ES-I3 (cell line): ENCODE measurements around the gene RASA4B.

Experiments used
- H3K36me3 ChIP-seq: 2 replicates; pipeline ENCODE4 v1.6.1; 2013; ENCODE audit warnings: mild to moderate bottlenecking, low read length, control low read depth, moderate library complexity; ENCODE audit not compliant: insufficient read depth
- H3K4me1 ChIP-seq: 2 replicates; pipeline ENCODE4 v1.6.1; 2013; ENCODE audit warnings: mild to moderate bottlenecking, control low read depth, low read length; ENCODE audit not compliant: insufficient read depth
- H3K9ac ChIP-seq: 2 replicates; pipeline ENCODE4 v1.6.1; 2013; ENCODE audit warnings: low read depth, mild to moderate bottlenecking, low read length, moderate library complexity
- H3K9me3 ChIP-seq: 2 replicates; pipeline ENCODE4 v1.6.1; 2013; ENCODE audit warnings: mild to moderate bottlenecking, low read length, moderate library complexity; ENCODE audit not compliant: control insufficient read depth, insufficient read depth

RASA4B gene

DNA sequence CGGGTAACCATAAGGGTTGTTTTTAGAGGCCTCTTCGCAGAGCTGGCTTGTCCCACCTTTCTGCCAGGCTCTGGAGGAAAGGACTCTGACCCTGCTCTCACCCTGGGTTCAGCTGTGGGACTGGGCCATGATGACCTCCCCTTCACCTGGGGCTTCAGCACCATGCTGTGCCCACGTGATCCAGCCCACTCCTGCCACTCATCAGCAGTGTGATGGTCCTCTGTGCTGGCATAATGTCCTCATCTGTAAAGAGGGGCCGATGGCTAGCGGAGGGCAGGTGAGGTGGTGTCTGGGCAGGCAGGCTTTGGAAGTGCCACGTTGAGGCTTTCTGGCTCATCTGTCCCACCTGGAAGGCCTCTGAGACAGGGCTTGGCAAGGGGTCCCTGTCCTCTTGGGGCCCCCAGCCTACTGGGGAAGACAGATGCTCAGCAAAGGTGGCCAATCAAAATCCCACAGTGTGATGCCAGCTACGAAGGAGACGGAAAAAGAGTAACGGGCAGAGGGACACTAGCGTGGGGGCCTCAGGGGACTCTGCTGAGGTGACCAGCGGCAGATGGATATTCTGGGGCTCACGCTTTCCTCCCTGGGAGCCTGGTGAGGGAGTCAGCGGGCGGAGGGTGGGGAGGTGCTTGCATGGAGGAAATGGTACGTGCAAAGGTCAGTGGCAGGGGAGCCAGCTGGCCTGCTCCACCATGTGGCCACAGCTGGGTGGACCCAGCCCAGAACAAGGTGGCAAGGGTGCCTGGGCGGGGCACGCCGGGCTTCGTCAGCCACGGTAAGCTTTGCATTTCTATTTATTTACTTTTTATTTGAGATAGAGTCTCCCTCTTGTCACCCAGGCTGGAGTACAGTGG is 47.4 kb downstream of the RASA4B start:
- H3K36me3 ChIP-seq = no peaks in the 10 kb centered on the region
- H3K4me1 ChIP-seq = no peaks in the 10 kb centered on the region
- H3K9me3 ChIP-seq = no peaks in the 10 kb centered on the region
- H3K9ac ChIP-seq = no peak overlapping the region

GRCh38 chr7:102469351-102469971 is 48.1 kb downstream of the RASA4B start:
- Histone ChIP-seq H3K36me3 (no peaks in the 10 kb centered on the region), H3K9ac (no peak overlapping the region), H3K4me1 (no peaks in the 10 kb centered on the region), H3K9me3 (no peaks in the 10 kb centered on the region)

- H3K9me3 ChIP-seq = no peaks in the 10 kb centered on the region
- no peaks in the 10 kb centered on the region; the same call in 1 of the 2 replicates for H3K4me1 ChIP-seq
- no peak overlapping the region for H3K9ac ChIP-seq
- H3K36me3 ChIP-seq = no peaks in the 10 kb centered on the region
Observed at GRCh38 chr7:102468478-102469350, 48.9 kb downstream of the RASA4B start.

DNA sequence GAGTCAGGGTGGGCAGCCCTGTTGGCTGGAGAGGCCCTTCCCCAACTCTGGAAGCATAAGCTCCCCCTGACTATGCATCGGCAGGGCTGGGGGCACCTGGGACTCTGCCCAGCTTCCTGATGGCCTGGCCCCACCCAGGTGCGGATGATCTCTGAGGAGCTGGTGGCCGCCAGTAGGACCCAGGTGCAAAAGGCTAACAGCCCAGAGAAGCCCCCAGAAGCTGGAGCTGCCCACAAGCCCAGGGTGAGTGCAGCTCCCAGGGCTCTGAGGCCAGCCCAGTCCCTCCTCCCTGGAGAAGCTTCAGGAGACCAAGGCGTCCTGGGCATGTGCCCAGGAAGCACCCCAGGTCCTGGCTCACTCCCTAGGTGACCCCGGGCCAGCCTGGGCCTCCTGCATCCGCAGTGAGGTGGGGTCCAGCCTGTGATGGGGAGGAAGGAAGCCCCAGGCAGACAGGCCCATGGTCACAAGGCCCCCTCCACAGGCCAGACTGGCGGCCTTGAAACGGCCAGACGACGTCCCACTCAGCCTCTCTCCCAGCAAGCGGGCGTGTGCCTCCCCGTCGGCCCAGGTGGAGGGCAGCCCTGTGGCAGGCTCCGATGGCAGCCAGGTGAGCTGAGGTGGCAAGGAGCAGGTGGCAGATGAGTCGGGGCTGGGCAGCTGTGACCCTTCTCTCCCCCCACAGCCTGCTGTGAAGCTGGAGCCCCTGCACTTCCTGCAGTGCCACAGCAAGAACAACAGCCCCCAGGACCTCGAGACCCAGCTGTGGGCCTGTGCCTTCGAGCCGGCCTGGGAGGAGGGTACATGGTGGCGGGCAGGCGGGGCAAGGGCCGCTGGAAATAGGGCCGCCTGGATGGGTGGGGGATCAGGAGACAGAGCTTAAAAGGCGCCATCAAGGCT is 49.7 kb downstream of the RASA4B start:
- Histone ChIP-seq H3K9me3 (no peaks in the 10 kb centered on the region), H3K9ac (no peak overlapping the region), H3K4me1 (no peaks in the 10 kb centered on the region; the same call in 1 of the 2 replicates), H3K36me3 (no peaks in the 10 kb centered on the region)

GRCh38 chr7:102466097-102466496 is 51.5 kb downstream of the RASA4B start:
- H3K4me1 ChIP-seq = no peaks in the 10 kb centered on the region; the same call in 1 of the 2 replicates
- H3K9me3 ChIP-seq = no peaks in the 10 kb centered on the region
- H3K36me3 ChIP-seq = no peaks in the 10 kb centered on the region
- H3K9ac ChIP-seq = no peak overlapping the region

GRCh38 chr7:102464577-102465280 is 52.8 kb downstream of the RASA4B start, which contains the start of the genes ALKBH4 and LRWD1:
ALKBH4 (minus strand) TSS chr7:102464863; CDS start chr7:102464836, 27 bp downstream.
LRWD1 (plus strand) TSS chr7:102464984; CDS start chr7:102465081, 97 bp downstream.
- Histone ChIP-seq H3K9me3 (no peaks in the 10 kb centered on the region), H3K4me1 (no peaks in the 10 kb centered on the region; the same call in 1 of the 2 replicates), H3K36me3 (no peaks in the 10 kb centered on the region), H3K9ac (peak within 1 kb of the TSS; percentile 85)

DNA sequence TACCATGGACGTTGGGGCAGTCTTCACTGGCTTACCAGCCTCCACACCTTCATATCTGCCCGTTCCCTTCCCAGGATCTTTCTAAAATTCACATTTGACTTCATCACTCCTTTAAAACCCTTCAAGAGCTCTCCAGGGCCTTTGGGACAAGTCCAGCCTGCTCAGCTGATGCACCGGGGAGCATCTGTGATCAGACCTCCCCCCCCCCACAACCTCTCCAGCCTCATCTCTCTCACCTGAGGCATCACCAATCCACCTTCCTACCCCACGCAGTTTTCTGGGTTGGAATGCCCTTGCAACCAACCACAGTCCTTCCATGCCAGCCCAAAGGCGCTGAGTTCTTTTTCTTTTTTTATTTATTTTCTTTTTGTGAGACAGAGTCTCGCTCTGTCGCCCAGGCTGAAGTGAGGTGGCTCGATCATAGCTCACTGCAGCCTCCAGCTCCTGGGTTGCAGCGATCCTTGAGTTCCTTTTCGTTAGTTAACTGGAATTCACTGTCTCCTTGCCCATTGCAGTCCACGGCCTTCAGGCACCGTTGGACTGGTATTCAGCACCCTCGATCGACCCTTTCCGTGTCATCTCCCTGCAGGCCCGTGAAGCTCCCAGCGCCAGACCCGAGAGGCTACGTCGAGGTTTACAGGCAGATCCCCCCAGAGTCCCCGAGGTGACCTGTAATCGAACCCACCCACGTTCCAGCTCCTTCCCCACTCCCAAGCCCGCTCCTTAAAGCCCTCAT is 53.6 kb downstream of the RASA4B start:
- Histone ChIP-seq H3K4me1 (no peaks in the 10 kb centered on the region; the same call in 1 of the 2 replicates), H3K9ac (peak overlapping the region; percentile 85), H3K36me3 (peaks cover 3% of the 10 kb centered on the region; the same call in 1 of the 2 replicates), H3K9me3 (no peaks in the 10 kb centered on the region)

GRCh38 chr7:102460467-102460866 is 57.1 kb downstream of the RASA4B start:
- Histone ChIP-seq H3K9ac (no peak overlapping the region), H3K9me3 (no peaks in the 10 kb centered on the region), H3K36me3 (peaks cover 15% of the 10 kb centered on the region; the same call in 1 of the 2 replicates), H3K4me1 (no peaks in the 10 kb centered on the region; the same call in 1 of the 2 replicates)

DNA sequence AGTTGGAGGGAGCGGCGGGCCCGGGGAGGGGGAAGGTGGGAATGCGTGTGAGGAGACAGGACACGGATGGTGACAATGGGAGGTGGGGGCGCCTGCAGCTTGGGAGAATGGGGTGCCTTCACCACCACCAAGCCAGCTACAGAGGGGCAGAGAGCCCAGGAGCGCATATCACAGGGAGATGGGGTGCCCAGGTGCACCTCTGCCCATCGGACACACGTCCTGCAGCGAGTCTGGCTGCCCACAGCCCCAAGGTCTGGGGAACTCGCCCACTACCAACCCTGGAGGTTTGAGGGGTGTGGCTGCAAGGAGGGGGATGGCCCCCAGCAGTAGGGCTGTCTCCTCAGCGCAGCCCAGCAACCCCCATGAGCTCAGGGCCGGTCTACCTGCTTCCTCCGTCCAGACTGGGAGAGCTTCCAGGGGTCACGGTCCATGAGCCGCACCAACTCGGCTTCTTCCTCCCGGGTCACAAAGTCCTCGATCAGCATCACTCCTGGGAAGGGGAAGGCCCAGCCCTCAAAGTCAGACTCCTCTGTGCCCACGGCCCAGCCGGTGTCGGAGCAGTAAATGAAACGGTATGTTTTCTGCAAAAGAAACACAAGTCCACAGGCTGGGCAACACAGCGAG is 58.2 kb downstream of the RASA4B start:
- Histone ChIP-seq H3K36me3 (peaks cover 15% of the 10 kb centered on the region; the same call in 1 of the 2 replicates), H3K4me1 (no peaks in the 10 kb centered on the region; the same call in 1 of the 2 replicates), H3K9me3 (no peaks in the 10 kb centered on the region), H3K9ac (no peak overlapping the region)

- no peaks in the 10 kb centered on the region for H3K9me3 ChIP-seq
- no peak overlapping the region for H3K9ac ChIP-seq
- H3K36me3 ChIP-seq = peaks cover 15% of the 10 kb centered on the region; the same call in 1 of the 2 replicates
- no peaks in the 10 kb centered on the region; the same call in 1 of the 2 replicates for H3K4me1 ChIP-seq
Observed at GRCh38 chr7:102457352-102457924, 60.1 kb downstream of the RASA4B start.

DNA sequence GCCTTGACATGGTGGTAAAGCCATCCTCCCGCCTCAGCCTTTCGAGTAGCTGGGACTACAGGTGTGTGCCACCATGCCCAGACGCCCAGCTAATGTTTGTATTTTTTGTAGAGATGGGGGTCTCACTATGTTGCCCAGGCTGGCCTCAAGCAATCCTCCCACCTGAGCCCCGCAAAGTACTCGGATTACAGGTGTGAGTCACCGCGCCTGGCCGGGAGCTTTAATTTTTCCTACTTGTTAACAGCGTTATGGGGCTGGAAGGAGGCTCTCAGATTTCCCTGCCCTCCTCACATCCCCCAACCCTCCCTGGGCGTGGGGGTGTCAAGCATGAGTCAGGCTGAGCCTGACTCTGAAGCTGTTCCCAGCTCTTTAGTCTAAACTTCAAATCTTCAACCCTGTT is 61.2 kb downstream of the RASA4B start:
- Histone ChIP-seq H3K4me1 (peaks cover 6% of the 10 kb centered on the region; the same call in 1 of the 2 replicates), H3K9me3 (no peaks in the 10 kb centered on the region), H3K9ac (no peak overlapping the region), H3K36me3 (peaks cover 15% of the 10 kb centered on the region; the same call in 1 of the 2 replicates)
